NCI-H748 (cell line): ENCODE data around the gene CTDSPL.
"Not testable (repeated sequence)": the region's sequence is repeated elsewhere in the genome, so short reads cannot be mapped to it uniquely, and the experiment has no call there.

Experiments used
- DNase-seq: peaks from one replicate; lab custom pipeline; 2025; ENCODE audit not compliant: unreplicated experiment; lab: John Stamatoyannopoulos, UW

Gene CTDSPL

GRCh38 chr3:37985637-37986320, 124.1 kb downstream of the CTDSPL start:
- DNase-seq, result no peak

GRCh38 chr3:37986479-37987314, 125.0 kb downstream of the CTDSPL start:
- peak; percentile 30 for DNase-seq

GRCh38 chr3:37987315-37987697, 125.6 kb downstream of the CTDSPL start:
- no peak for DNase-seq

GRCh38 chr3:37987751-37988179, 126.1 kb downstream of the CTDSPL start:
- DNase-seq, result no peak

- DNase-seq, result not testable (repeated sequence)
These were observed 126.7 kb downstream of the CTDSPL start for GRCh38 chr3:37988376-37988775.

- DNase-seq, result no peak
These were observed 127.3 kb downstream of the CTDSPL start for GRCh38 chr3:37988931-37989525.

- DNase-seq, result no peak
These were observed 128.3 kb downstream of the CTDSPL start for GRCh38 chr3:37989821-37990480.

- peak; percentile 31 for DNase-seq
These were observed 128.8 kb downstream of the CTDSPL start, which contains the start of gene VILL for GRCh38 chr3:37990527-37990926. Gene VILL, plus strand, starts transcription at chr3:37990786. Its CDS starts 2,887 bp downstream, at chr3:37993673.

GRCh38 chr3:37991109-37991508, 129.4 kb downstream of the CTDSPL start:
- DNase-seq, result no peak

GRCh38 chr3:37991823-37992222, 130.1 kb downstream of the CTDSPL start:
- no peak for DNase-seq

- DNase-seq, result no peak
These were observed 130.8 kb downstream of the CTDSPL start for GRCh38 chr3:37992271-37993066.

- no peak for DNase-seq
These were observed 131.4 kb downstream of the CTDSPL start for GRCh38 chr3:37993067-37993455.

GRCh38 chr3:37993460-37993819, 131.8 kb downstream of the CTDSPL start:
- no peak for DNase-seq

GRCh38 chr3:37993820-37994638, 132.3 kb downstream of the CTDSPL start:
- DNase-seq, result no peak

- no peak for DNase-seq
These were observed 132.9 kb downstream of the CTDSPL start for GRCh38 chr3:37994639-37994972.

- DNase-seq, result no peak
These were observed 134.3 kb downstream of the CTDSPL start for GRCh38 chr3:37995652-37996641.

- DNase-seq, result peak; percentile 57
These were observed 135.2 kb downstream of the CTDSPL start for GRCh38 chr3:37996785-37997301.

- no peak for DNase-seq
These were observed 135.7 kb downstream of the CTDSPL start for GRCh38 chr3:37997342-37997741.
